Measurements from ENCODE around the gene TBCD. TPM values are rescaled to one million over a fixed set of nuclear protein-coding genes. Genes with fewer than 3 reads are reported as not detected.

The TBCD gene
- total RNA-seq, 1 experiment from 2014 or later: 94.6 TPM

DNA sequence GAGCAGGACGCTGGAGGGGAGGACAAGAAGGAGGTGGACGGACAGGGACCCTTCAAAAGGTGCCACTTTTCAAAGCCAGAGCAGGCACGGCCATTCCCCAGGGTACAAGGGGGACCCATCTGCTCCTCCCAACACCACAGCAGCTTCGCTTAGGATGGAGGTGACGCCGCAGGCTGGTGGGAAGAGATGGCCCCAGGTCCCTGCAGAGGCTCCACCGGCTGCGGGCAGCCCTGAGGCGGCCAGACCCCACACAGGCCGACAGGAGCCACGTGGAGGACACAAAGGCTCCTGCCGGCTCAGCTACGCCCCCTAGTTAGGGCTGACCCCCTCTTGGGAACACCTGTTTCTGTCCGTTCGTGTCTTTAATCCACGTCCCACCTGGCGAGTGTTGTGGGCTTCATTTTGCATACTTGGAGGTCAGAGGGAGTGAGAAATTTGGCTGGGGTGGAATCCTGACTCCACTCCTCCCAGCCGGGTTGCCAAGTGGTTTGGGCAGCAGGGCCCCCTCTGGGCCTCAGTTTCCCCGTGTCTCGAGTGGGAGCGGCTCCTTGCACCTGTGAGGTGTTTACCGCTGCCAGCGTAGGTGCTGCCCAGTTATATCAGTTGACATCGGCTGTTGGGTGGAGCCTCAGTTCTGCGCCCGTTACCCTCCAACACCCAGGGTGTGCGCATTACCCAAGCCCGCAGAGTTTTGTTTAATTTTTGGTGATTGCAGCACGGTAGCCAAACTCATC, 41.2 kb upstream of the TBCD start:
- intact Hi-C loops (cut with micrococcal nuclease; ENCODE audit: unreplicated experiment): no loop called here
- TF ChIP-seq, protein P1, sequence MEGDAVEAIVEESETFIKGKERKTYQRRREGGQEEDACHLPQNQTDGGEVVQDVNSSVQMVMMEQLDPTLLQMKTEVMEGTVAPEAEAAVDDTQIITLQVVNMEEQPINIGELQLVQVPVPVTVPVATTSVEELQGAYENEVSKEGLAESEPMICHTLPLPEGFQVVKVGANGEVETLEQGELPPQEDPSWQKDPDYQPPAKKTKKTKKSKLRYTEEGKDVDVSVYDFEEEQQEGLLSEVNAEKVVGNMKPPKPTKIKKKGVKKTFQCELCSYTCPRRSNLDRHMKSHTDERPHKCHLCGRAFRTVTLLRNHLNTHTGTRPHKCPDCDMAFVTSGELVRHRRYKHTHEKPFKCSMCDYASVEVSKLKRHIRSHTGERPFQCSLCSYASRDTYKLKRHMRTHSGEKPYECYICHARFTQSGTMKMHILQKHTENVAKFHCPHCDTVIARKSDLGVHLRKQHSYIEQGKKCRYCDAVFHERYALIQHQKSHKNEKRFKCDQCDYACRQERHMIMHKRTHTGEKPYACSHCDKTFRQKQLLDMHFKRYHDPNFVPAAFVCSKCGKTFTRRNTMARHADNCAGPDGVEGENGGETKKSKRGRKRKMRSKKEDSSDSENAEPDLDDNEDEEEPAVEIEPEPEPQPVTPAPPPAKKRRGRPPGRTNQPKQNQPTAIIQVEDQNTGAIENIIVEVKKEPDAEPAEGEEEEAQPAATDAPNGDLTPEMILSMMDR (IDR thresholded peaks at IDR 0.05; ENCODE audit: insufficient read depth in 1 of 2, low read depth in 1 of 2, low read length in 1 of 2, severe bottlenecking in 1 of 2, unreplicated experiment in 1 of 2): no peak
- no peak for DNase-seq
- no peak overlapping the region for H3K4me3 ChIP-seq (ENCODE audit: low read depth, low read length)
- POLR2A ChIA-PET: no interaction called here
- H3K36me3 ChIP-seq (ENCODE audit: control insufficient read depth, insufficient read depth, low read length): no peaks in the 10 kb centered on the region
- BruUV-seq (replicated peaks): no TSS peak
- H3K27me3 ChIP-seq (replicated peaks; ENCODE audit: control insufficient read depth, insufficient read depth, low read length): no peaks in the 10 kb centered on the region
- H3K9me3 Mint-ChIP-seq (ENCODE audit: unreplicated experiment): no peaks in the 10 kb centered on the region
- no peak overlapping the region for H3K4me3 Mint-ChIP-seq (ENCODE audit: unreplicated experiment)
- CTCF ChIA-PET: no interaction called here
- H3K4me1 Mint-ChIP-seq (ENCODE audit: low read depth, unreplicated experiment): no peaks in the 10 kb centered on the region
- no peak overlapping the region for H3K27ac Mint-ChIP-seq (ENCODE audit: unreplicated experiment)
- peaks cover 4% of the 10 kb centered on the region for H3K36me3 Mint-ChIP-seq (ENCODE audit: insufficient read depth, unreplicated experiment)
- H3K27me3 Mint-ChIP-seq (ENCODE audit: insufficient read depth, unreplicated experiment): no peaks in the 10 kb centered on the region
- 0 out of 2 replicates have a peak, but pooled peaks cover 5% of the 10 kb centered on the region for H3K9me3 ChIP-seq
- no peaks in the 10 kb centered on the region for H3K4me1 ChIP-seq

GRCh38 chr17:82713071-82713723, 38.7 kb upstream of the TBCD start:
- CTCF ChIA-PET: no interaction called here
- H3K36me3 Mint-ChIP-seq (ENCODE audit: insufficient read depth, unreplicated experiment): peaks cover 19% of the 10 kb centered on the region
- H3K9me3 Mint-ChIP-seq (ENCODE audit: unreplicated experiment): no peaks in the 10 kb centered on the region
- H3K4me3 Mint-ChIP-seq (ENCODE audit: unreplicated experiment): no peak overlapping the region
- POLR2A ChIA-PET: no interaction called here
- no peak for DNase-seq
- Histone ChIP-seq H3K4me3 (ENCODE audit: low read depth, low read length) (no peak overlapping the region), H3K4me1 (no peaks in the 10 kb centered on the region), H3K9me3 (0 out of 2 replicates have a peak, but pooled peaks cover 5% of the 10 kb centered on the region), H3K36me3 (ENCODE audit: control insufficient read depth, insufficient read depth, low read length) (no peaks in the 10 kb centered on the region), H3K27me3 (replicated peaks; ENCODE audit: control insufficient read depth, insufficient read depth, low read length) (no peaks in the 10 kb centered on the region)
- H3K27ac Mint-ChIP-seq (ENCODE audit: unreplicated experiment): no peak overlapping the region
- intact Hi-C loops (cut with micrococcal nuclease; ENCODE audit: unreplicated experiment): no loop called here
- H3K27me3 Mint-ChIP-seq (ENCODE audit: insufficient read depth, unreplicated experiment): no peaks in the 10 kb centered on the region
- TF ChIP-seq, protein P1 (IDR thresholded peaks at IDR 0.05; ENCODE audit: insufficient read depth in 1 of 2, low read depth in 1 of 2, low read length in 1 of 2, severe bottlenecking in 1 of 2, unreplicated experiment in 1 of 2): no peak
- no TSS peak for BruUV-seq (replicated peaks)
- peaks cover 10% of the 10 kb centered on the region for H3K4me1 Mint-ChIP-seq (ENCODE audit: low read depth, unreplicated experiment)

DNA sequence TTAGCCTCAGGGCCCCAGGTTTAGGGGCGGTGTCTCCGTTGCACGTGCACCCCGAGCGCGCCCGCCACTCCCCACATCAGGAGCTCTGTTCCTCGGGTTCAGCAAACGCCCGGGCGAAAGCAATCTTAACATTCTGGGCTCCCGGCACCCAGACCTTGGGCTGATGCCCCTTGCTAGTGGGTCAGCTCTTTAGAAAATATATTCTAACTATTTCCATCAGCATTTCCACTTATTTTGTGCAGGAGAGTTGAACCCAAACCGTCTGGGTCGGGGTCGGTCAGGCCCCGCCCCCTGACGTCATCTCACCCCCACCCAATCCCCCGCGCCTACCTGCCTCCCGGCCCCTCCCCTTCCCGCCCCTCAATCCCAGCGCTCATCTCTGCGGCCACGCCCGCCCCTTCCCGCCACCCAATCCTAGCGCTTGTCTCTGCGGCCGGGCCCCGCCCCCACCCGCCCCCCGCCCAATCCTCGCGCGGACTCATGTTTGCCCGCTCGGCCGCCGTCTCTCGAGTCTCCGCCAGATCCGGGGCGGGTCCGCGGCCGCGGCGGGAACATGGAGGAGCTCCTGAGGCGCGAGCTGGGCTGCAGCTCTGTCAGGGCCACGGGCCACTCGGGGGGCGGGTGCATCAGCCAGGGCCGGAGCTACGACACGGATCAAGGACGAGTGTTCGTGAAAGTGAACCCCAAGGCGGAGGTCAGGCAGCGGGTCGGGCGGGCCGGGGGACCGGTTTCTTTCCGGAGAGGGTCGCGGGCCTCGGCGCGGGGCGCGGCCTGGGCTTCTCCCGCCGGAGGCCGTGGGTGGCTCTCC, 35.5 kb upstream of the TBCD start, which contains the start of gene FN3KRP:
TSS of gene FN3KRP (plus strand) at position 504 of the 808 bp plus-strand sequence. CDS start at position 554, 50 bp downstream.
- intact Hi-C loops (cut with micrococcal nuclease; ENCODE audit: unreplicated experiment): loop anchor here (2.0 kb wide), 1 partner anchor 18 kb away; the partner anchor contains the start of gene RAB40B
- BruUV-seq (replicated peaks): no TSS peak

More for the DNA sequence above, 35.5 kb upstream of the TBCD start, which contains the start of gene FN3KRP:
- peaks cover 34% of the 10 kb centered on the region for H3K36me3 Mint-ChIP-seq (ENCODE audit: insufficient read depth, unreplicated experiment)
- Histone ChIP-seq H3K9me3 (0 out of 2 replicates have a peak, but pooled peaks cover 5% of the 10 kb centered on the region), H3K27me3 (replicated peaks; ENCODE audit: control insufficient read depth, insufficient read depth, low read length) (no peaks in the 10 kb centered on the region), H3K36me3 (ENCODE audit: control insufficient read depth, insufficient read depth, low read length) (peaks cover 2% of the 10 kb centered on the region; the same call in 1 of the 2 replicates), H3K4me3 (ENCODE audit: low read depth, low read length) (peak within 1 kb of the TSS; percentile 95), H3K4me1 (no peaks in the 10 kb centered on the region)
- TF ChIP-seq, protein P1 (IDR thresholded peaks at IDR 0.05; ENCODE audit: insufficient read depth in 1 of 2, low read depth in 1 of 2, low read length in 1 of 2, severe bottlenecking in 1 of 2, unreplicated experiment in 1 of 2): no peak
- peak within 1 kb of the TSS; percentile 70 for H3K4me3 Mint-ChIP-seq (ENCODE audit: unreplicated experiment)
- H3K9me3 Mint-ChIP-seq (ENCODE audit: unreplicated experiment): no peaks in the 10 kb centered on the region
- peak within 1 kb of the TSS; percentile 24 for H3K27ac Mint-ChIP-seq (ENCODE audit: unreplicated experiment)
- ChIA-PET CTCF (interaction anchor here (0.6 to 1.6 kb wide), 7 partner anchors 9 to 914 kb away, joined by 3 to 8 read pairs (median 6); no protein-coding TSS in a partner anchor), POLR2A (interaction anchor here (0.6 to 1.0 kb wide), 5 partner anchors 33 to 1159 kb away, joined by 3 to 7 read pairs (median 4); no protein-coding TSS in a partner anchor)
- H3K27me3 Mint-ChIP-seq (ENCODE audit: insufficient read depth, unreplicated experiment): no peaks in the 10 kb centered on the region
- DNase-seq: peak; percentile 92 to 97
- peaks cover 10% of the 10 kb centered on the region for H3K4me1 Mint-ChIP-seq (ENCODE audit: low read depth, unreplicated experiment)

All from Caco-2 (cell line).